IPS-18c (cell line): Measurements from ENCODE around the gene TCEAL4.

Experiments used
- H3K4me3 ChIP-seq: 2 replicates; pipeline ENCODE4 v1.7.0; 2013; ENCODE audit warnings: low read depth, mild to moderate bottlenecking, low read length, moderate library complexity; ENCODE audit not compliant: insufficient read depth
- H3K9me3 ChIP-seq: one replicate; pipeline ENCODE4 v1.6.1; 2013; ENCODE audit warnings: mild to moderate bottlenecking, low read length, moderate library complexity; ENCODE audit not compliant: control insufficient read depth, insufficient read depth

The TCEAL4 gene

DNA sequence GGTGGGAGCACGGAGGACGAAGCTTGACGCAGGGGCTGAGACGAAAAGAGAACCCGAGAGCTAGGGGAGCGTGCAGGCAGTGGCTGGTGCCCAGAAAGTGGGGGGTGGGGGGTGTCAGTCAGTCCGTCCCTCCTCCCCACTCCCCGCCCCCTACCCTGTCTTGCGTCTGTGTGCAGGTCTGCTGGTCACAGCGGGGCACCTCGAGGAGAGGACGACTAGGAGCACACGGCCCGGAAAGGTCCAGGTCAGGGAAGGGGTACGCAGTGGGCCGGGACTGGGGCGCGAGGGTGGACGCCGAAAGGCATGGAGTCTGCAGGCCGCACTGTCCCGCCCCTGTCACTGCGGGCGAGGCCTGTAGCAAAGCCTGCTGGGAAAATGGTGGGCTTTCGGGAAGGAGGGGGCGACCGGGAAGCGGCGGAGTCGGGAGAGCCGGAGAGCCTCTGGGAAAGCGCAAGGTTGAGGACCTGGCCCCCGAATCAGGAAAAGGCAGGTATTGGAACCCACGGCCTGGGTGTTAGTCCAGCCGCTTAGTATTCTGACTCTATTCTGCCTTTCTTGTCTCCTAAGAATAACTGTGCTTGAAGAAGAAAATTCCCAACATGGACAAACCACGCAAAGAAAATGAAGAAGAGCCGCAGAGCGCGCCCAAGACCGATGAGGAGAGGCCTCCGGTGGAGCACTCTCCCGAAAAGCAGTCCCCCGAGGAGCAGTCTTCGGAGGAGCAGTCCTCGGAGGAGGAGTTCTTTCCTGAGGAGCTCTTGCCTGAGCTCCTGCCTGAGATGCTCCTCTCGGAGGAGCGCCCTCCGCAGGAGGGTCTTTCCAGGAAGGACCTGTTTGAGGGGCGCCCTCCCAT is 44.2 kb downstream of the TCEAL4 start:
- Histone ChIP-seq H3K9me3 (no peaks in the 10 kb centered on the region), H3K4me3 (peak overlapping the region; percentile 88)

DNA sequence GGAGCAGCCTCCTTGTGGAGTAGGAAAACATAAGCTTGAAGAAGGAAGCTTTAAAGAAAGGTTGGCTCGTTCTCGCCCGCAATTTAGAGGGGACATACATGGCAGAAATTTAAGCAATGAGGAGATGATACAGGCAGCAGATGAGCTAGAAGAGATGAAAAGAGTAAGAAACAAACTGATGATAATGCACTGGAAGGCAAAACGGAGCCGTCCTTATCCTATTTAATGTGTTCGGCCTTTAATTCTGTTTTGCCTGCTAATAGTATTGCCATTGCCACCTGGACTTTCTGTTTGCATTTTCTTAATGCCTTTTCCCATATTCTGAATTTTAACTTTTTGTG is 44.8 kb downstream of the TCEAL4 start:
- peak overlapping the region; percentile 88 for H3K4me3 ChIP-seq
- no peaks in the 10 kb centered on the region for H3K9me3 ChIP-seq

DNA sequence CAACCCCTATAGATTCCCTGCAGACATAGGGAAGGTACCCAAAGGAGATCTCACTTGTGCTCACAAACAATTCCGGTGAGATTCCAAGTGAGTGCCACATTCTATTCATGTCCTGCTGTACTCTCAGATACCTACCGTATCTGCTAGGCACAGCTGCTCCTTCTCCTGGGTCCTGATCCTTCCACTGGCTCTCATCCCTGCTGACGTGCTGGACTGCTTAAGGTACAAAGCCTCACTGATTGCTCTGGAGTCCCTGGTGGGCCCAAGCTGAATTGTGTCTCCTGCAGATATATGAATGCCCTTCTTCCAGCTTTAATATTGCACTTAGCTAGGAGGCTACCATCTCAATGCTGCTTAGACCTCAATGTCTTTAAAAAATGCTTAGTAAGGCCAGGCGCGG is 45.8 kb downstream of the TCEAL4 start:
- Histone ChIP-seq H3K4me3 (no peak overlapping the region), H3K9me3 (no peaks in the 10 kb centered on the region)

DNA sequence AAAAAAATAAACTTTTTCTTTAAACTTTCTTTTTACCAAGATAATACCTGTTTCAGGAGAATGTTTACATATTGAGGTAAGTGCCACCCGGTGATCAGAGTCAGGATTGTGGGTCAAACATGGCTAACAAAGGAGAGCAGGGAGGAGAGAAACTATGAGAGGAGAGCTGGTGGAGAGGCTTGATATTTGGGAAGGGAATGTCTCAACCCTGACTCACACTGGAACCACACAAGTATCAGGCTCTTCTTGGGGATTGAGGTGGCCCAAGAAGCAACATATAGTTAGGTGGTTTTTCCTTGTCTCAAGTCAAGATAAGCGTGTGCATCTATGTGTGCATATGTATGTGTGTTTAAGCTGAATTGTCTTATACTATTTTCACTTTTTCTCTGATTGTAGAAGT is 50.1 kb downstream of the TCEAL4 start:
- Histone ChIP-seq H3K9me3 (no peaks in the 10 kb centered on the region), H3K4me3 (no peak overlapping the region)
